PFSK-1 (cell line): Measurements from ENCODE around the gene DYRK1A.

Experiments
- REST ChIP-seq, 2 experiments: IDR thresholded peaks; 2 replicates each; pipeline versions ENCODE4 v1.6.1 to v1.8.0; 2011 to 2012; ENCODE audit warnings: low read depth in 2 of 2, low read length in 2 of 2, control low read depth in 1 of 2, inconsistent platforms in 1 of 2, mild to moderate bottlenecking in 1 of 2, moderate library complexity in 1 of 2; ENCODE audit not compliant: insufficient read depth in 1 of 2
- TAF1 ChIP-seq: IDR thresholded peaks from 2 replicates; pipeline ENCODE4 v1.6.1; 2012; ENCODE audit warnings: low read length, control low read depth, borderline replicate concordance; ENCODE audit not compliant: insufficient read depth

- TF ChIP-seq TAF1 (no peak), REST (IDR thresholded peaks at IDR 0.05; ENCODE audit: insufficient read depth in 1 of 2, low read depth in 2 of 2, low read length in 2 of 2) (no peak)
These were observed 107.8 kb downstream of the DYRK1A start for GRCh38 chr21:37474342-37474741.
